Aorta (tissue), 5 donors: ENCODE data around the gene OARD1. TPM values are rescaled to one million over a fixed set of nuclear protein-coding genes. Genes with fewer than 3 reads are reported as not detected.

Experiments
- ATAC-seq: fragments of 200-7000 bp; cut with Tn5 transposase; one replicate; pipeline ENCODE4 v1.9.1; 2022; ENCODE audit warnings: moderate library complexity; ENCODE audit not compliant: low FRiP score
- DNase-seq, 2 donors: peaks; one replicate each; pipeline ENCODE4 v3.0.0-alpha.2; 2020
- H3K27ac ChIP-seq, 2 donors: one replicate each; pipeline ENCODE4 v1.5.1; 2013; ENCODE audit warnings: low read length in 2 of 2, mild to moderate bottlenecking in 2 of 2, moderate library complexity in 2 of 2, control low read depth in 1 of 2, inconsistent platforms in 1 of 2, low read depth in 1 of 2
- H3K27me3 ChIP-seq, 2 donors: one replicate each; pipeline ENCODE4 v1.6.1; 2013; ENCODE audit warnings: control low read depth in 1 of 2, low read length in 1 of 2, mild to moderate bottlenecking in 1 of 2, moderate library complexity in 1 of 2; ENCODE audit not compliant: insufficient read depth in 2 of 2, control insufficient read depth in 1 of 2
- H3K36me3 ChIP-seq, 2 donors: one replicate each; pipeline ENCODE4 v1.6.1; 2013; ENCODE audit warnings: control low read depth in 1 of 2, low read length in 1 of 2, mild to moderate bottlenecking in 1 of 2; ENCODE audit not compliant: insufficient read depth in 2 of 2, control insufficient read depth in 1 of 2
- H3K4me1 ChIP-seq, 2 donors: one replicate each; pipeline ENCODE4 v1.6.1; 2013; ENCODE audit warnings: low read length in 2 of 2, control low read depth in 1 of 2, mild to moderate bottlenecking in 1 of 2, moderate library complexity in 1 of 2; ENCODE audit not compliant: insufficient read depth in 2 of 2, control insufficient read depth in 1 of 2
- H3K4me3 ChIP-seq, 2 donors: one replicate each; pipeline ENCODE4 v1.5.1; 2013; ENCODE audit warnings: low read length in 2 of 2, control low read depth in 1 of 2, mild to moderate bottlenecking in 1 of 2
- H3K9me3 ChIP-seq: one replicate; pipeline ENCODE4 v1.6.1; 2013; ENCODE audit warnings: mild to moderate bottlenecking, low read length; ENCODE audit not compliant: control insufficient read depth
- WGBS, 2 donors: extraction: QIAGEN DNeasy Blood & Tissue Kit; methylation state at CpG; one replicate each; pipeline ENCODE4 v1.1.7; 2013; 5-methylcytosine and 5-hydroxymethylcytosine counted together
- intact Hi-C, 2 donors: fragments of 100-400 bp; cut with DNase I; formaldehyde crosslinking; loops; one replicate each; pipeline versions ENCODE4 v1.14.2 to v1.15.0; 2022
- polyA plus RNA-seq, 2 donors: library from polyadenylated mRNA; stranded (reverse); fragments of 200-250 nt; gene quantifications; one replicate each; pipeline ENCODE4 v1.2.3, GENCODE V29; 2013
- total RNA-seq, 2 donors: library from RNA; stranded (reverse); fragmentation: NEBNext Ultra II Directional; extraction: Animal tissue kit (Norgen Biotek cat#: 25700); gene quantifications; one replicate each; pipeline ENCODE4 v1.2.1, GENCODE V29; 2021
- donor health status: healthy with polysubstance abuse.
- donor health status: Bipolar disorder and iron deficiency.
- donor health status: DM: no; HTN: no; CAD: no.
- donor health status: DM: no; HTN: no; CAD: no.
- donor health status: DM: yes; HTN: yes; CAD: no.

Gene OARD1
- total and polyA plus RNA-seq, 4 donors: 11.3 to 38.1 (median 18.4) TPM

- Histone ChIP-seq H3K9me3 (no peaks in the 10 kb centered on the region), H3K4me3 (no peak within 1 kb of the TSS), H3K27me3 (no peaks in the 10 kb centered on the region), H3K4me1 (no peaks in the 10 kb centered on the region), H3K36me3 (no peaks in the 10 kb centered on the region), H3K27ac (no peak within 1 kb of the TSS)
- intact Hi-C loops: loop anchor here in 1 of 2 donors (10.0 kb wide), 1 partner anchor 145 kb away; no protein-coding TSS in a partner anchor
- 74 to 76% methylated on average over 10 of the region's 10 CpGs for WGBS, 2 donors
- ATAC-seq (no peak), DNase-seq (peak in 1 of 2 donors; percentile 52)
These were observed 32.8 kb downstream of the OARD1 start, which contains the start of gene UNC5CL for GRCh38 chr6:41039060-41039998. Gene UNC5CL (minus strand): TSS chr6:41039221. CDS start chr6:41035074, 4,147 bp downstream.

DNA sequence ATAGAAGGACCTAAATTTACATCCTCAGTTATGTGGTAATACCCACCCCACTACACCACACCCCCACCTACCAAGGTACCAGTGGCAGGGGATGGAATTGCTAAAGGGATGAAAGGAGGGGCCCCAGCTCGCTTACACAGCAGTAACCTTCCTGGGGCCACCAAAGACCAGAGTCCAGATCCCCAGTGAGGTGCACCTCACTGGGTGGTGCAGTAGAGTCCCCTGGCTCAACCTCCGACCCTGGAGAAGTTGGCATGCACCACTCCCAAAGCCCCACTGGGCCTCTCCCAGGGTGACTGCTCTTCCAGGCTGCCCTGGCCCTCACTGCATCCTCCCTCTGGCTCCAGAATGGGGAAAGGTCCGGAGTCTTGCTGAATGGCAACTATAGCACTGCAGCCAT lies 34.0 kb downstream of the OARD1 start:
- Histone ChIP-seq H3K36me3 (no peaks in the 10 kb centered on the region), H3K4me1 (no peaks in the 10 kb centered on the region), H3K27ac (no peak overlapping the region), H3K4me3 (no peak overlapping the region), H3K9me3 (no peaks in the 10 kb centered on the region), H3K27me3 (no peaks in the 10 kb centered on the region)
- 91 to 93% methylated on average over 3 of the region's 3 CpGs for WGBS, 2 donors
- DNase-seq: peak in 1 of 2 donors; percentile 49
- intact Hi-C loops: loop anchor here in 1 of 2 donors (10.0 kb wide), 1 partner anchor 143 kb away; no protein-coding TSS in a partner anchor
- ATAC-seq: no peak

DNA sequence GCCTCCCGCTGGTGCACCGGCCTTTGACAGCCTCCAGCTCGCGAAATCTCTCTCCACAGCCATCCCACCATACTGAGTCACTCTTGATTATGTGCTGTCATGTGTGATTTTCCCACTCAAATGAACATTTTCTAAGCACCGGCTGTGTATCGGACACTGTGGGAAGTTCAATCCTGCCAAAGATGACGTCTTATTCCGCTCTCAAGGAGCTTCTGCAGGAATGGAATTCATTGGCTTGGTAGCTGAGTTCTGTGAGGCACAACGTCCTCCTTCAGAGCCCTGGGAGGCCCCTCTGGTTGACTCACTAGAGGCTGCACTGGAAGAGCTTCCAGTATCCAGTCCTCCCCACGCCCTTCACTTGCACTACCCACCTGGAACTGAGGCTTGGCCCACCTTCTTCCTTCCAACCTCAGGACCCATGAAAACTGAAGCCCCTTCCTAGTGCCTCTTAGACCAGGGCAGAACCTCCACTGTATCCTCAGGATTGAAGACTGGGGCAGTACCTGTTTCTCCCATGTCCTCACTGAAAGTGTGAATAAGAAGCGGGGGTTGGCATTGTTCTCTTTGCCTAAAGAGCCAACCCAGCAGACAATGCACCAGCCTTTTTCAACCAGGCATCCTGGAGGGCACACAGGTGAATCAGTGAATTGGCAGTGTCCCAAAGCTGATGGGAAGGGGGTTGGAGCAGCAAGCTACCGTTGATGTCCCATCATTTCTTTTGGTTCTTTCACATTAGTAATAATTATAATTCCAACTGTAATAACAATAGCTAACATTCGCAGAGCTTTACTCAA lies 34.9 kb downstream of the OARD1 start:
- DNase-seq (no peak), ATAC-seq (no peak)
- intact Hi-C loops: loop anchor here in 1 of 2 donors (10.0 kb wide), 1 partner anchor 143 kb away; no protein-coding TSS in a partner anchor
- no peak overlapping the region for H3K27ac ChIP-seq
- H3K27me3 ChIP-seq: no peaks in the 10 kb centered on the region
- 87 to 89% methylated on average over 13 of the region's 13 CpGs for WGBS, 2 donors
- no peaks in the 10 kb centered on the region for H3K9me3 ChIP-seq
- no peaks in the 10 kb centered on the region for H3K36me3 ChIP-seq
- H3K4me3 ChIP-seq: no peak overlapping the region
- no peaks in the 10 kb centered on the region for H3K4me1 ChIP-seq

GRCh38 chr6:41036601-41037000 lies 35.6 kb downstream of the OARD1 start:
- no peak overlapping the region for H3K27ac ChIP-seq
- no peak overlapping the region for H3K4me3 ChIP-seq
- no peaks in the 10 kb centered on the region for H3K36me3 ChIP-seq
- no peaks in the 10 kb centered on the region for H3K27me3 ChIP-seq
- intact Hi-C loops: loop anchor here in 1 of 2 donors (10.0 kb wide), 1 partner anchor 142 kb away; no protein-coding TSS in a partner anchor
- DNase-seq (no peak), ATAC-seq (no peak)
- 94 to 96% methylated on average over 2 of the region's 2 CpGs for WGBS, 2 donors
- no peaks in the 10 kb centered on the region for H3K9me3 ChIP-seq
- no peaks in the 10 kb centered on the region for H3K4me1 ChIP-seq

DNA sequence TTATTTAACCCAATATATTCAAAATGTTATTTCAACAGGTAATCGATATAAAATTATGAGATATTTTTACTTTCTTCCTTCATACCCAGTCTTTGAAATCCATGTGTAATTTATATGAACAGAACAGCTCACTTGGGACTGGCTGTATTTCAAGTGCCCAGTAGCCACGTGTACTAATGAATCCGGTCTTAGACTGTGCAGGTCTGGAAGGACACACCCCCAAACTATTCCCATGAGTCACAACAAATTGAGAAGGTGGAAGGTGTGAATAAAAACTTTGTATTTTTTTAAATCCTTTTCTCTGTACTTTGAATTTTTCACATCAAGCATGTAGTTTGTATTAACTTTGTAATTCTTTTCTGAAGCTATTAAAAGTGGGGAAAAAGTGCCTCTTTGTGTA lies 36.0 kb downstream of the OARD1 start:
- DNase-seq: no peak
- H3K36me3 ChIP-seq: no peaks in the 10 kb centered on the region
- no peaks in the 10 kb centered on the region for H3K27me3 ChIP-seq
- 61% methylated on average over 3 of the region's 3 CpGs for WGBS, 2 donors
- H3K9me3 ChIP-seq: no peaks in the 10 kb centered on the region
- no peaks in the 10 kb centered on the region for H3K4me1 ChIP-seq
- intact Hi-C loops: loop anchor here in 1 of 2 donors (10.0 kb wide), 1 partner anchor 141 kb away; no protein-coding TSS in a partner anchor
- H3K4me3 ChIP-seq: no peak overlapping the region
- H3K27ac ChIP-seq: no peak overlapping the region
- ATAC-seq: no peak

DNA sequence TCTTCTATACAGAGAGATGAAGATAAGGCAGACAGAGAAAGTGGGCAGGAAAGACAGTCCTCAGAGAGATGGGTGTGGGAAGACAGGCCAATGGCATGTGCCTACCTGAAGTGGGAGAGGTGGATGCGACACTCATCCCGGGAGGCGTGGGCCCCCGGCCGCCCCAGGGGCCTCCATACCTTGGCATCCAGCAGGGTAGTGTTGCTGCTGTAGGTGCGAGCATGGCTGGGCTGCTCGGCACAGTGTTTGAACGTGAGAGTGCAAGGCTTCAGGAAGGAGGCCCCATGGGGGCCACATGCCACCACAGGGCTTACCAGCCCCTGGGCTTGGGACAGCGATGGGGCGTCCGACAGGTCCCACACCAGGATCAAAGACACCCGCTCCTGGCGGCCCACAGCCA lies 38.4 kb downstream of the OARD1 start:
- WGBS, 2 donors: 92 to 94% methylated on average over 13 of the region's 13 CpGs
- no peak for DNase-seq

GRCh38 chr6:41032830-41033229 lies 39.3 kb downstream of the OARD1 start:
- Histone ChIP-seq H3K27ac (no peak overlapping the region), H3K4me3 (no peak overlapping the region), H3K27me3 (no peaks in the 10 kb centered on the region), H3K9me3 (no peaks in the 10 kb centered on the region), H3K4me1 (no peaks in the 10 kb centered on the region), H3K36me3 (no peaks in the 10 kb centered on the region)
- no peak for DNase-seq
- no peak for ATAC-seq
- intact Hi-C loops: loop anchor here in 1 of 2 donors (10.0 kb wide), 1 partner anchor 138 kb away; no protein-coding TSS in a partner anchor
- 92 to 96% methylated on average over 15 of the region's 15 CpGs for WGBS, 2 donors

More for the DNA sequence above, 38.4 kb downstream of the OARD1 start:
- Histone ChIP-seq H3K36me3 (no peaks in the 10 kb centered on the region), H3K4me1 (no peaks in the 10 kb centered on the region), H3K27ac (no peak overlapping the region), H3K9me3 (no peaks in the 10 kb centered on the region), H3K27me3 (no peaks in the 10 kb centered on the region), H3K4me3 (no peak overlapping the region)
- intact Hi-C loops: loop anchor here in 1 of 2 donors (10.0 kb wide), 1 partner anchor 139 kb away; no protein-coding TSS in a partner anchor
- no peak for ATAC-seq
